ENCODE results near the gene VARS2.

Gene VARS2

DNA sequence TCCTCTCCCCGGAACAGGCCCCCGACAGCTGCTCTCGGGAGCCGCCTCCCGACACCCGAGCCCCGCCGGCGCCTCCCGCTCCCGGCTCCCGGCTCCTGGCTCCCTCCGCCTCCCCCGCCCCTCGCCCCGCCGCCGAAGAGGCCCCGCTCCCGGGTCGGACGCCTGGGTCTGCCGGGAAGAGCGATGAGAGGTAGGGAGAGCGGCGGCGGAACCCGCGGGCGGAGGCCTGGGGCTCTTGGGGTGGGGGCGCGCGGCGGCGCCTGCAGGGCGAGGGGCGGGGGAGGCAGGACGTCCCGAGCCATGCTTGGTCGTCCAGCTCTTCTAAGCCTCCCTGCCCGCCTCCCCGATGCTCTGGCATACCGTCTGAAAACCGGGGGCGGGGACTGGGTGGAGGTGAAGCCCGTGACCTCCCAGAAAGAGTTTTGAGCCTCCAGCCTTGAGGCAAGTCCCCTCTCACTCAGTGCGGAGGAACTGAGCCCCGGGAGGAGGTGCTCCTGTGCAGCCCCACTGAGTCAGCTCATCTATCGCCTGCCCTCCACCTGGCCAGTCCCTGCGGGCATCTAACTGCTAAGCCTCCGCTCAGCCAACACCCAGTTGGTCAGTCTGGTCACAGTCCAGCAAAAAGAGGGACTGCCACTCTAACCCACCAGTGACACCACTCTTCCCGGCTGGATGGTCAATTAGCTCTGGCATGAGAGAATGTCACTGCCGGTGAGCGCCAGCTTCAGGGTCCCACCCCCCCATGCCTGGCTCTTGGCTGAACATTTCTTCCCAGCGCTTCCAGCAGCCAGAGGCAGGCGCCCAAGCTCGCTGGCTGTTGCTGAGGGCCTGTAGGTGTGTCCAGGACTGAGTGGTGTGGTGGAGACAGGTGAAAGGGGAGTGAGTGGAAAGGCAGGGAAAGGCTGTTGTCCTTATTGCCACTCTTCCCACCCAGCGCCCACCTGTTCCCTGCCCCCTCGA is 29.2 kb upstream of the VARS2 start:
- no peak for DNase-seq (ENCODE audit: low spot score)

DNA sequence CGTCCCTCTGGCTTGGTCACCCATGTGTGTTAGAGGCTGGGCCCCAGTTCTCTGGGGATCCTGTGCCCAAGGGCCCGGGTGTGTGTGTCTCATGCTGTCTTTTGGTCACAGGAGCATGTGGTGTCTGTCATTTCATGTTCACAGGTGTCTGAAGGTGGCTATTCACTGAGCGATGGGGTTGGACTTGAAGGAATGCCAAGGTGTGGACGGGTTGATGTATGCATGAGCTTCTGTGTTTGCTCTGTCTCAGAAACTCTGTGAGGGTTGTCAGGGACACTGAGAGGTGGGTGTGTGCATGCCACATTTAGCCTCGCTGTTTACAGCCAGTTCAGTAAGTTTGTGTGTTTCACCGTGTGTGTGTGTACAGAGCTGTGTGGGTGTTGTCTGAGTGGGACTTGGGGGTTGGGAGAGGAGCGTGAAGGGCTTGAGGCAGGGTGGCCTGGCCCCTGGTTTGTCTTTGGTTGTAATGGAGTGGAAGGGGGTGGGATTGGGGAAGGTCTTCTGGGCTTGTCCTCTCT is 28.5 kb upstream of the VARS2 start:
- no peak for DNase-seq (ENCODE audit: low spot score)

DNA sequence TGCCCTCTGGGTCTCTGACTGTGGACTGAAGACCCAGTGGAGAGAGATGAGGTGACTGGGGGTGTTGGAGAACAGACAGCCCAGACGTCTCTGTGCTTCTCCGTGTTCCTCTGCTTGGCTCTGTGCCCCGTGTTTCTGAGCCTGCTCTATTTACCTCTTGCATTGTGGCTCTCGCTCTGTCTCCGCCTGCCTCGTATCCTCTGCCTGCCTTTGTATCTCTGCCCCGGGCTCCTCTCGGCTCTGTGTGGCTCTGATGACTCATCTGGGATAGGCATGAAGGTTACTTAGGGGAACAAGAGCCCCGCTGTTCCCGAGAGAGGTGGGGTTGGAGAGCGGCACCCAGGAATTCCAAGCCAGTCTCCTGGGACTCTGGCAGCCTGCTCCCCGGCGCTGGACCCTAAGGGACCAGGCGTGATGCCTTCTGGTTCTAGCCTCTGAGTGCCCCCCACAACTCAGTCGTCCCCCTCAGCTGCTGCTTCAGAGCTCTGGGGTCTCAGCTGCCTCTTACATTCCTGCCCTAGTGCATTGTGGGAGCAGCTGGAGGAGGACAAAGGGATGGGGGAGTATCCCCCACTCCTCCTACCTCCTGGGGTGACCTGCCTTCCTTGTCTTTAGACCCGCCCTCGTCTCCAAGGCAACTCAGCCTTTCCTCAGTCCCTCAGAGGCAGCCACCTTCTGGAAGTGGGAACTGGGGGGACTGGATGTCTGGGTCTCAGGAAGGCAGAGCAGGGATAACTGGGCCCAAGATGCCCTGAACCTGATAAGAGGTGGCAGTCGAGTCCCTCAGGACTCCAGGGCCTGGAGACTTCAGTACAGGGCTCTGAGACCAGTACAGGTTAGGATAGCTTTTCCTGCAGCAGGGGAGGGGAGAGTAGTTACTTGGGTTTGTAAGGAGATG is 27.8 kb upstream of the VARS2 start:
- DNase-seq (ENCODE audit: low spot score): no peak

DNA sequence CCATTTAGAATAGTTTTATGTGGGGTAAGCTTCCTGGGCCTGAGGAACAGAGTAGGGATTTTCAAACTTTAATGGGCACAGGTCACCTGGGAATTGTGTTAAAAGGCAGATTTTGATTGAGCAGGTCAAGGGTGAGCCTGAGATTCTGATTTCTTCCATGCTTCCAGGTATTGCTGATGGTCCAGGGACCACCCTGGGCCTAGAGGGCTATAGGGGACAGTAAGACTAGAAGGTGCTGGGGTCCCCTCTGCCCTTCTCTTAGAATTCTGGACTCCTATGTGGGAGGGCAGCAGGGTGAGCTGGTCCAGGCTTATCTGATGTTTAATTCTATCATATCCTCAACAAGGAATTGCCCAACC is 27.2 kb upstream of the VARS2 start:
- no peak for DNase-seq (ENCODE audit: low spot score)

DNA sequence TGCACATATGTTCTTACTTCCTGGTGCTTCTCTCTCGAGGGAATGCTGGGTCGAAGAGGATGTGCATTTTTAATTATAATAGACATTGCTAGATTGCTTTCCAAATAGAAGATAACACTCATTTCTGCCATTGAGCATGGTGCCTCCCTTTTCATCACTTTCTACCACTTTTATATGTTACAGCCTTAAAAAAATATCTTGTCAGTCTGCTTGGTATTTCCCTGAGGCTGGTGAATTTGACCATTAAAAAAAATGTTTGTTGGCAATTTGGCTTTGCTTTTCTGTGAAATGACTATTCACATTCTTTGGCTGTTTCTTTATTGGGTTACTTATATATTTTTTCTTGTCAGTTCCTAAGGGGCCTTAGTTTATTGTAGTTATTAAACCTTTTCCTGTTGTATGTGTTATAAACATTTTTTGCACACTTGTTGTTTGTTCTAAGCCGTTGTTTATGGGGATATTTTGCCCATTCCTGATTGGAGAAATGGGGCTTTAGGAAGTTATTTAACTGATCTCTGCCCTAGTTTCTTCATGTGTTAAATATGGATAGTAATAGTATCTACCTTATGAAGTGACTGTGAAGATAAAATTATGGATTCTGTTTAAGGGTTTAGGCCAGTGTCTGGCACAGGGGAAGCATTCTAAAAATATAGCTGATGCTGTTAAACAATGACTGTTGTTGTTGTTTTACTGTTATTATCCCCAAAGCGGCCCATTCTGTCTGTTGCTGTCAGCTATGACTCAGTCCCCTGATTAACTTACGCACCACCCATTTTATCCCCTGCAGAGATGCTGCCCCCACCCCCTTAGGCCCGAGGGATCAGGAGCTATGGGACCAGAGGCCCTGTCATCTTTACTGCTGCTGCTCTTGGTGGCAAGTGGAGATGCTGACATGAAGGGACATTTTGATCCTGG is 25.9 kb upstream of the VARS2 start:
- no peak for DNase-seq (ENCODE audit: low spot score)

DNA sequence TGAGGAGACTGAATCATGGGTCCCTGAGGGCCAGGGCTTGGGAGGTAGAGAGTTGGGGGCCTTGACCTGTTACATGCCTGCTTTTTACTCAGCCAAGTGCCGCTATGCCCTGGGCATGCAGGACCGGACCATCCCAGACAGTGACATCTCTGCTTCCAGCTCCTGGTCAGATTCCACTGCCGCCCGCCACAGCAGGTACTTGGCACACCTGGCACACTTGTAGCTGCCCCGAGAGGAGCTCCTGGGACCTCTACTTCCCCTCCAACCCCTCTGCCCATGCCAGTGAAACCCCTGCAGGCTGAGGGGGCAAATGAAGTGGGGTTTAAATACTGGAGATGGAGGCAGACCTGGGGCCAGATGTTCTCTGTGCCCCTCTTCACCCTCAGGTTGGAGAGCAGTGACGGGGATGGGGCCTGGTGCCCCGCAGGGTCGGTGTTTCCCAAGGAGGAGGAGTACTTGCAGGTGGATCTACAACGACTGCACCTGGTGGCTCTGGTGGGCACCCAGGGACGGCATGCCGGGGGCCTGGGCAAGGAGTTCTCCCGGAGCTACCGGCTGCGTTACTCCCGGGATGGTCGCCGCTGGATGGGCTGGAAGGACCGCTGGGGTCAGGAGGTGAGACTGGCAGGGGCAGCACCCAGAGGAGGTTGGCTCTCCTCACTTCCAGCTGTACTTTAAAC is 25.1 kb upstream of the VARS2 start:
- DNase-seq (ENCODE audit: low spot score): no peak

DNA sequence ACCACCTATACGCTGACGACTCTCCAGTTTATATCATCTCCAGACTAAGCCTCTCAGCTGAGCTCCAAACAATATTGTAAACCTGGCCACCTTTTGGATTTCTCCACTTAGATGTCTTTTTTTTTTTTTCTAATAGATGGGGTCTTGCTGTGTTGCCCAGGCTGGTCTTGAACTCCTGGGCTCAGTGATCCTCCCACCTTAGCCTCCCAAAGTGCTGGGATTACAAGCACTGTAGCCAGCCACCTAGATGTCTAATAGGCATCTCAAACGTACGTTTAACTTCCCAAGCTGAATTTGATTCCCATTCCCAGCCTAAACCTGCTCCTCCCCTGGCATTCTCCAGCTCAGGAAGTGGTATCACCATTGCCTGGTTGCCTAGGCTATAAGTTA is 24.5 kb upstream of the VARS2 start:
- no peak for DNase-seq (ENCODE audit: low spot score)

DNA sequence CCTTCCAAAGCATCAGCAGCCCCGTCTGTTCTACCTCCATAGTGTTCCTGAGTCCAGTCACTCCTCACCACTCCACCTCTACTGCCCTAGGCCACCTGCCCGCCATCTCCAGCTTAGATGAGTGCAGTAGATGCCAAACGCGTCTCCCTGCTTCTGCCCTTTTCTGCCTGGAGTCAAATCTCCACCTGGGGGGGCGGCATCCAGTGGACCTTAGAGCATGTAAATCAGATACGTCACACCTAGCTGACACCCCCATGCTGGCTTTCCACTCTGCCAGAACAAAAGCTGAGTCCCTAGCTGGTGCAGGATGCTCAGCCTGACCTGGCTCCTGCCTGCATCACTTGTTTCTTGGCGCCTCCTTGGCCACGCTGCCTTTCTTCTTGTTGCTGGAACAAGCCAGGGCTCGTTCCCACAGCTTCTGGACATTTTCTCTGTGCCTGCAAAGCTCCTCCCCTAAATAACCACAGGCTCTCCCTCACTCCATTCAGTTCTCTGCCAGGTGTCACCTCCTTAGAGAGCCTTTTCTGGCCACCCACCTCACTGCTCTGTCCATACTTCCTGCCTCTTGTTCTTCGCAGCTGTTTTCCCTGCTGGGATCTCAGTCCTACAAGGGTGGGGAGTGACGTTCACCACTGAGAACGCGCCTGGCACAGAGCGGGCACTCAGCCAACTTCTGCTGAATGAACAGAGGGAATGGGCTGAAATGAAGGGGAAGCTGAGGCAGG is 24.0 kb upstream of the VARS2 start:
- no peak for DNase-seq (ENCODE audit: low spot score)

DNA sequence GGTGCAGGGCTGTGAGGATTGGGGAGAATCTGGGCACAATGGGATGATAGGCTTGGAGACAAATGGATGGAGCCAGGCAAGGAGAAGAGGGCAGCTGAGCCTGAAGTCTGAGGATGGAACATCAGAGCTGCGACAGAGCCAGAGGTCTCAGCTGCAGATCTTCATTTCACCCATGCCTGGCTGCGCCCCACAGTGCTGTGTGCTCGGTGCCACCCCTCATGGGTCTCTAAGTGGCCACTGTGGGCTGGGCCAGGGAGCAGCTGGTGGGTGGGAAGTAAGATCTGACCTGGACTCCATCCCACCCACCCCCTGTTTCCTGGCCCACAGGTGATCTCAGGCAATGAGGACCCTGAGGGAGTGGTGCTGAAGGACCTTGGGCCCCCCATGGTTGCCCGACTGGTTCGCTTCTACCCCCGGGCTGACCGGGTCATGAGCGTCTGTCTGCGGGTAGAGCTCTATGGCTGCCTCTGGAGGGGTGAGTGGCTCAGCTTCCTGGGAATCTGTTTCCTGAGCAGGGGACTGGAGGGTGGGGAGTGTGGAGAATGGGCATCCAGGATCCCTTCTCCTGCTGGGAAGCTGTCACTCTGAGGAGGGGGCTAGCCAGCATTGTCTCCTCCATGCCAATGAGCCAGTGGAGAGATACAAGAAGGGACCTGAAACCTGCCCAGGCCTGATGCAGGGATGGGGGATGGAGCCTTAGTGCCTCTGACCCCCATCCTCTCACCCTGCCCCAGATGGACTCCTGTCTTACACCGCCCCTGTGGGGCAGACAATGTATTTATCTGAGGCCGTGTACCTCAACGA is 23.2 kb upstream of the VARS2 start:
- DNase-seq (ENCODE audit: low spot score): no peak

DNA sequence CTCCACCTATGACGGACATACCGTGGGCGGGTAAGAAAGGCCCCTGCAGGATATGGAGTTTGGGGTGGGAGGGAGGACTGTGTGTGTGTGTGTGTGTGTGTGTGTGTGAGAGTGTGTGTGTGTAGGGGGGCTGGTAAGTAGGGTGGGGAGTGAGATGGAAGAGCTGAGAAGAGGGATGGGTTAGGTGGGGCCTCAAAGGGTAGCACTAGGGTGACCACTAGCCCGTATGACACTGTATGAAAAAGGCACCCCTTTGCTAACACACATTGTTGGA is 22.7 kb upstream of the VARS2 start:
- no peak for DNase-seq (ENCODE audit: low spot score)

DNA sequence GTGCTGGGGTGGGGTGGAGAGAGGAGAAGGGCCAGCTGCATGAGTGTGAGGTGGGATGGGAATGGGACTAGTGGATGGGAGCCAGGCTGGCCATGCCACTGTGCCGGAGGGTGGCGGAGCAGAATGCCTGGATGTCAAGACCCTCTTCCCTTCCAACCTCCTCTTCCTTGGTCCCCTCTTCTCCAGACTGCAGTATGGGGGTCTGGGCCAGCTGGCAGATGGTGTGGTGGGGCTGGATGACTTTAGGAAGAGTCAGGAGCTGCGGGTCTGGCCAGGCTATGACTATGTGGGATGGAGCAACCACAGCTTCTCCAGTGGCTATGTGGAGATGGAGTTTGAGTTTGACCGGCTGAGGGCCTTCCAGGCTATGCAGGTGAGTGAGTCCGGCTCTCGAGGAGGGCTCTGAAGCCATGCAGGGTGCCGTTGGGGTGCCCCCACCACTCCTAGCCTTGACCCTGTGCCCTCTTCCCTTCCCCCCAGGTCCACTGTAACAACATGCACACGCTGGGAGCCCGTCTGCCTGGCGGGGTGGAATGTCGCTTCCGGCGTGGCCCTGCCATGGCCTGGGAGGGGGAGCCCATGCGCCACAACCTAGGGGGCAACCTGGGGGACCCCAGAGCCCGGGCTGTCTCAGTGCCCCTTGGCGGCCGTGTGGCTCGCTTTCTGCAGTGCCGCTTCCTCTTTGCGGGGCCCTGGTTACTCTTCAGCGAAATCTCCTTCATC is 22.1 kb upstream of the VARS2 start:
- DNase-seq (ENCODE audit: low spot score): no peak

DNA sequence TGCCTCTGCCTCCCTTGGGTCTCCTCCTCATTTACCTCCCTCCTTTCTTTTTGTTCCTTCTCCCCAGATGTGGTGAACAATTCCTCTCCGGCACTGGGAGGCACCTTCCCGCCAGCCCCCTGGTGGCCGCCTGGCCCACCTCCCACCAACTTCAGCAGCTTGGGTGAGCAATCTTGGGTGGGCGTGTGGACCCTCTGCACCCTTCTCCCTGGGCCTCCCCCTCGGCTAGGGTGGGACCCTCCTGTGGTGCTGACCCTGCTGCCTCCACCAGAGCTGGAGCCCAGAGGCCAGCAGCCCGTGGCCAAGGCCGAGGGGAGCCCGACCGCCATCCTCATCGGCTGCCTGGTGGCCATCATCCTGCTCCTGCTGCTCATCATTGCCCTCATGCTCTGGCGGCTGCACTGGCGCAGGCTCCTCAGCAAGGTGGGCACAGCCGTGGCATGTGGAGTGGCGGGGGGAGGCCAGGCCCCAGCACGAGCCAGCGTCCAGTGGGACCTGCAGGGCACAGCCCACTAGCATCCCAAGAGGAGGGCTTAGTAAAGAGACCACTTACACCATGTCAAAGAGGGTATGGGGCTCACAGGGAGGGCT is 20.9 kb upstream of the VARS2 start:
- no peak for DNase-seq (ENCODE audit: low spot score)

DNA sequence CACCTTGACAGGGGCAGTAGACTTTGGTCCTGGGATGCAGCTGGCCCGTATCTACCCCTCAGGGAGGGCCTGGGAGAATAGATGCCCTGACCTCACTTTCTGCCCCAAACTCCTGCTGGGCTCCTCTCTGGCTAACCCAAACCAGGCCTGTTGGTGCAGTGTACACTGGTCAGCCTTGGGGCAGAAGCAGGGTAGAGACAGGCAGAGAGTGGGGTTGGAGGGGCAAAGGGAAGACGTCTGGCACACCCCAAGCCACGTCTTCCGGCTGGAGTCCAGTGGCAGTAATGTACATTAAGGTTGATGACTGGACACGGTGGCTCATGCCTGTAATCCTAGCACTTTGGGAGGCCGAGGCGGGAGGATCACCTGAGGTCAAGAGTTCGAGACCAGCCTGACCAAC is 20.4 kb upstream of the VARS2 start:
- no peak for DNase-seq (ENCODE audit: low spot score)

DNA sequence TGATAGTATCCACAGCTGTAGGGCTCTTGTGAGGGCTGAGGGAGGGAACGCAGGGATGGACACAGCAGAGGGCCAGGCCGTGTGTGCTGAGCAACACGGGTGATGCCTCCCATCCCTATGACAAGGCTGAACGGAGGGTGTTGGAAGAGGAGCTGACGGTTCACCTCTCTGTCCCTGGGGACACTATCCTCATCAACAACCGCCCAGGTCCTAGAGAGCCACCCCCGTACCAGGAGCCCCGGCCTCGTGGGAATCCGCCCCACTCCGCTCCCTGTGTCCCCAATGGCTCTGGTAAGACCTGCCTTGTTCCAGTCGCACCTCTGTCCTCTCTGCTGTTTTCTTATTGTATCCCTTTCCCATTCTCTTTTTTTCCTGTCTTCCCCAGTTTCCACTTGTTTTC is 19.7 kb upstream of the VARS2 start:
- no peak for DNase-seq (ENCODE audit: low spot score)

DNA sequence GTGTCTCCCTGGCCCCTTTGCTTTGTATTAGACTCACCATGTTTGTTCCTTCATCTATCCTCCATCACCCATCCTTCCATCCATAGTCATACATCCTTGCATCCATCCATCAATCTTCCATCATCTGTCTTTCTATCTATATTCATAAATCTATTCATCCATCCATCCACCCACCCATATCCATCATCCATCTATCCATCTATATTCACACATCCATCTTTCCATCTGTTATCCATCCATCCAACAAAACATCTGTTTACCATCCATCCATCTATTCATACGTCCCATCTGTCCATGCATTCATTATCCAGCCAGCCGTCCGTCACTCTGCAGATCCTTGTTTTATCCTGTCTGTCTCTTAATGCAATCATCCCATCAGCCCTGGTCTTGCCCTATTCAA is 19.1 kb upstream of the VARS2 start:
- no peak for DNase-seq (ENCODE audit: low spot score)

DNA sequence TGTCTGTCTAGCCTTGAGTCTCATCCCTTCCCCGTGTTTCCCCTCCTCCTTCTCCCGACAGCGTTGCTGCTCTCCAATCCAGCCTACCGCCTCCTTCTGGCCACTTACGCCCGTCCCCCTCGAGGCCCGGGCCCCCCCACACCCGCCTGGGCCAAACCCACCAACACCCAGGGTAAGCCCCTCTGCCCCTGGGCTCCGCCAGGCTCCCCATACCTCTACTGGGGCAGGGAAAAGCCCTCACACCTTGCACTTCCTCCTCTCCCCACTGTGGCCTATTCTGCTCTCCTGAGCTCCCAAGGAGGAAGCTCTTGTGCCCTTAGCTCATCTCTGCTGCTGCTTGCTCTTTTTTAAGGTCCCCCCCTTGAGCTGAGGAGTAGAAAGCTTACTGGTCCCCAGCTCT is 18.7 kb upstream of the VARS2 start:
- DNase-seq (ENCODE audit: low spot score): no peak

DNA sequence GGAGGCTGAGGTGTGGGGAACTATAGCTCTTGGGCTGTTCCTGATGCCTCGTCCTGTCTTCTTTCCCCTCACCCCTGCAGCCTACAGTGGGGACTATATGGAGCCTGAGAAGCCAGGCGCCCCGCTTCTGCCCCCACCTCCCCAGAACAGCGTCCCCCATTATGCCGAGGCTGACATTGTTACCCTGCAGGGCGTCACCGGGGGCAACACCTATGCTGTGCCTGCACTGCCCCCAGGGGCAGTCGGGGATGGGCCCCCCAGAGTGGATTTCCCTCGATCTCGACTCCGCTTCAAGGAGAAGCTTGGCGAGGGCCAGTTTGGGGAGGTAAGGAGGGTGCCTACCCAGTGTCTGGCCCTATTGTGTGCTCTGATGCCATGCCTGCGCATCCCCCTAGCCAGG is 17.5 kb upstream of the VARS2 start:
- DNase-seq (ENCODE audit: low spot score): no peak

DNA sequence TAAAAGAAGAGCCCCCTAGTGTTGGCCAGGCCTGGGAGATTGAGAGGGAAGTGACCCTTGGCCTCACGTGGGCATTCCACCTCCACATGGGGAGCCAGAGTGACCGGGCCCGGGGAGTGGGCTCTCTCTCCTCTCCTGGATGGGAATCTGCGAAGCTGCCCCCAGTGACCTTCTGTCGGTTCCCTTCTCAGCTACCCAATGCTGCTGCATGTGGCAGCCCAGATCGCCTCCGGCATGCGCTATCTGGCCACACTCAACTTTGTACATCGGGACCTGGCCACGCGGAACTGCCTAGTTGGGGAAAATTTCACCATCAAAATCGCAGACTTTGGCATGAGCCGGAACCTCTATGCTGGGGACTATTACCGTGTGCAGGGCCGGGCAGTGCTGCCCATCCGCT is 16.2 kb upstream of the VARS2 start:
- DNase-seq (ENCODE audit: low spot score): no peak

DNA sequence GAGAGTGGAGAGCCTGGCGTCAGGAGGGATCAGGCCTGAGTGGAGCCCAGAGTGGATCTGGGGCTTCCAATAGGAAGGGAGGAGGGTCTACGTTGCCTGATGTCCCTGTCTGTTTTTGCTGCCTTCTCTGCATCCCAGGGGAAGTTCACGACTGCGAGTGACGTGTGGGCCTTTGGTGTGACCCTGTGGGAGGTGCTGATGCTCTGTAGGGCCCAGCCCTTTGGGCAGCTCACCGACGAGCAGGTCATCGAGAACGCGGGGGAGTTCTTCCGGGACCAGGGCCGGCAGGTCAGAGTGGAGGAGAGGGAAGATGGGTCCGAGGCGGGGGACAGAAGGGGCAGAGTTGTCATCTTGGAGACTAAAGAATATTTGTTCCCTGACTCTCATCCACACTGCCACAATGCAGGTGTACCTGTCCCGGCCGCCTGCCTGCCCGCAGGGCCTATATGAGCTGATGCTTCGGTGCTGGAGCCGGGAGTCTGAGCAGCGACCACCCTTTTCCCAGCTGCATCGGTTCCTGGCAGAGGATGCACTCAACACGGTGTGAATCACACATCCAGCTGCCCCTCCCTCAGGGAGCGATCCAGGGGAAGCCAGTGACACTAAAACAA is 15.2 kb upstream of the VARS2 start:
- no peak for DNase-seq (ENCODE audit: low spot score)
